DMS153 (cell line): ENCODE measurements around the gene TRIM14.
"Not testable (repeated sequence)": the region's sequence is repeated elsewhere in the genome, so short reads cannot be mapped to it uniquely, and the experiment has no call there.

Source experiments
- DNase-seq: peaks from one replicate; lab custom pipeline; 2025; lab: John Stamatoyannopoulos, UW

TRIM14 gene

DNA sequence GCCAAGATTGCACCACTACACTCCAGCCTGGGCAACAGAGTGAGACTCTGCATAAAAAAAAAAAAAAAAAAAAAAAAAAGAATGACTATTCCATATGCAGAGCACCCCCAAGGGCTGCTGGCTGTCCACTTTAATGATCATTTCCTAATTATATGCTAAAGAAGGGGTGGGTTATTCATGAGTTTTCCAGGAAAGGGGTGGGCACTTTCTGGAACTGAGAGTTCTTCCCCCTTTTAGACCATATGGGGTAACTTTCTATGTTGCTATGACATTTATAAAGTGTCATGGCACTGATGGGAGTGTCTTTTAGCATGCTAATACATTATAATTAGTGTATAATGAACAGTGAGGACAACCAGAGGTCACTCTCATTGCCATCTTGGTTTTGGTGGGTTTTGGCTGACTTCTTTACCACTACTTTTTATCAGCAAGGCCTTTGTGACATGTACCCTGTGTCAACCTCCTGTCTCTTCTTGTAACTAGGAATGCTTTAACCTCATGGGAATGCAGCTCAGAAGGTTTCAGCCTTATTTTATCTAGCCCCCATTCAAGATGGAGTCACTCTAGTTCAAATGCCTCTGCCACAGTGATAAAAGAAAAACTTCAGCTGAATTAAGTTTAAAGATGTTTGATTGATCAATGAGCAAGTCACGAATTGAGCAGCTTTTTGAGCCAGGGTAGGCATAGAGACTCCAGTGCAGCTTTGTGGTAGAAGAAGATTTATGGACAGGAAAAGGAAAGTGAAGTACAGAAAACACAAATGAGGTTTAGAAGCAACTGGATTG lies 69.5 kb downstream of the TRIM14 start:
- DNase-seq: no peak

DNA sequence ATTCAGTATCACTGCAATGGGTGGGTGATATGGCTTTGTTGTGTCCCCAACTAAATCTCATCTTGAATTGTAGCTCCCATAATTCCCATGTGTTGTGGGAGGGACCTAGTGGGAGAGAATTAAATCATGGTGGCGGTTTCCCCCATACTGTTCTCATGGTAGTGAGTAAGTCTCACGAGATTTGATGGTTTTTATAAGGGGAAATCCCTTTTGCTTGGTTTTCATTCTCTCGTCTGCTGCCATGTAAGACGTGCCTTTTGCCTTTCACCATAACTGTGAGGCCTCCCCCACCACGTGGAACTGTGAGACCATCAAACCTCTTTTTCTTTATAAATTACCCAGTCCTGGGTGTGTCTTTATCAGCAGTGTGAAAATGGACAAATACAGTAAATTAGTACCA lies 72.0 kb downstream of the TRIM14 start:
- DNase-seq: no peak

DNA sequence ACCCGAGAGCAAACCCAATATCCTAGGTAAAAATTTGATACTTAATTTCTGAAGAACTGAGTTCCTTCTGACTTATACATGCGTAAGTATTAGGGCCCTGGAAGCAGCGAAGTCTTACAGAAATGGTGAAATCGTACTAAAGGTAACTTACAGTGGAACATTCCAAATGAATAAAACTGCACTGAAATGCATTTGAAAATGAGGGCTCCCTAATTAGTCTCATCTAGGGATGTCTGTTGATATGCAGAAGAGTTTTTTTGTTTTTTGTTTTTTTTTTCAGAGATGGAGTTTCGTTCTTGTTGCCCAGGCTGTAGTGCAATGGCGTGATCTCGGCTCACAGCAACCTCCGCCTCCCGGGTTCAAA lies 72.9 kb downstream of the TRIM14 start:
- no peak for DNase-seq

DNA sequence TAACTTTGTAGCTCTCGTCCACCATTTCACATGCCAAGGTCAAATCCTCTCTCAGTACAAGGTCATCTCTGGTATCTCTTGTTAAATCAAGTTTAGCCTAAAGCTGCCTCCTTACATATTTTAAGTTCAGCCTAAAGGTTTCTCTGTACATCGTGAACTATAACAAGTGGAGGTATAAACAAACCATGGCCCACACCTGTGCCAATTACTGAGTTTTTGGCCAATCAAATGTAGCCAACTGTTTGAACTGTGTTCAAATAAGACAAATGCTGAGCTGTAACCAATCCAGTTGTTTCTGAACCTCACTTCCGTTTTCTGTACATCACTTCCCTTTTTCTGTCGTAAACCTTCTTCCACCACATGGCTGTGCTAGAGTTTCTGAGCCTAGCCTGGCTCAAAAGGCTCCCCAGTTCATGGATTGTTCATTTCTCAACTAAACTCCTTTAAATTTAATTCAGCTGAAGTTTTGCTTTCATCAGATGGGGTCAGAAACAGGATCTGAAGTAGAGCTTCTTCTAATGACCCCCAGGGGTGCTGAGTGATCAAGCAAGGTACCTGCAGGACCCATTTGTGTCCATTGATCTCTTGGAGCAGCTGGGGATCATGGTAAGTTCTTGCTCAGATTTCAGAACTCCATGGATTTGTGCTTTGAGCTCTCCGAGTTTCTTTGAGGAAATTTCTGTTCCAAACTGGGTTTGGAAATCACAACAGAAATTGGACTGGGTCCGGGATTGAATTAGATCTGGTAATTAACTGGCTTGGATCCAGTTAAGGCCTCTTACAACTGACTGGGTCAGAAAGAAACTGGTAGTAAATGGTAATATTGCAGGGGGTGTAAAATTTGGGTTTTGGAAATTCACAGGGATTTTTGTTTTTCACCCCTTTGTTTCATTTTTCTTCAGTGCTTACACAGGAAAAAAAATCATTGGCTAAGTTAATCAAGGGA lies 73.5 kb downstream of the TRIM14 start:
- DNase-seq: no peak

DNA sequence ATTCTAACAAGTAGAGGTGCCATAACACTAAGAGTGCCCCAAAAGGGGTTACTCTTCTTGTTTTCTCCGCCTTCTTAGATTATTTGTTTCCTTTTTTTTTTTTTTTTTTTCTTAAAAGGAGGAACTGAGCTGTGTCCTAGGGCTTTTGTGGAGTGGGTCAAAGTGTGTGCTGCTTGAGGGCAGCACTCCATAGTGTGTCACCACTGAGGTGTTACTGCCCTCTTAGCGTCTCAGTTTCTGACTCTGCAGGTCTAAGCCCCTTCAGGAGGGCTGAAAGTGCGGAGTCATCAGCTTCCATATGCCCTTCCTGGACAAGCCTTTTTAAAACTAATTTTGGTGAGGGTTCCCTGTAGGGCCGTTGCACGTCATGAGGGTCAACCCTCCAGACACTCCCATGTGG lies 75.1 kb downstream of the TRIM14 start:
- no peak for DNase-seq

DNA sequence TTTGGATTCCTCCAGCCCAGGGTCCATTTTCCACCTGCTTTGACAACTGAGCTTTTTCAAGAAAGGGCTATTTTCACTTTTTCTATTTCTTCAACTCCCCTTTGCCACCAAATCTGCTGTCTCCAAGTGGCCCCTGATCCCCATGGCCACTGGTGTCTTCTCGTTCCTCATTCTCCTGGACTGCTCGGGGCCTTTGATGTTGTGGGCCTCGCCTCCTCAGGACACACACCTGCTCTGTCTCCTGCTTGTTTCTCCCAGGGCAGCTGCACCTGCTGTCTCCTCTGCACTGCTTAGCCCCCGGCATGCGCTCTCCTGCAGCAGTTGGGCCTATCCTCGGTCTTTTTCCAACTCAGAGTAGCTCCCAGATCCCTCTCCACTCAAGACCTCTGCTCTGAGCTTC lies 78.8 kb downstream of the TRIM14 start:
- no peak for DNase-seq

DNA sequence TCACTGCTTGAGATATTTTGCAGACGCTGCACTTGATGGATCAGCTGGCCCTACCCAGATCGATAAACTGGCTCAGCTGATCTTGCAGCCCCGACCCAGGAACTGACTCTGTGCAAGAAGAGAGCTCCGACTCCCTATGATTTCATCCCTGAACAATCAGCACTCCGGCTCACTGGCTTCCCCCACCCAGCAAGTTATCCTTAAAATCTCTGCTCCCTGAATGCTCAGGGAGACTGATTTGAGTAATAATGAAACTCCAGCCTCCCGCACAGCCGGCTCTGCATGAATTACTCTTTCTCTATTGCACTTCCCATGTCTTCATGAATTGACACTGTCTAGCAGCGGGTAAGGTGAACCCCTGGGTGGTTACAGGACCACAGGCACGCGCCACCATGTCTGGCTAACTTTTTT lies 79.4 kb downstream of the TRIM14 start:
- no peak for DNase-seq

DNA sequence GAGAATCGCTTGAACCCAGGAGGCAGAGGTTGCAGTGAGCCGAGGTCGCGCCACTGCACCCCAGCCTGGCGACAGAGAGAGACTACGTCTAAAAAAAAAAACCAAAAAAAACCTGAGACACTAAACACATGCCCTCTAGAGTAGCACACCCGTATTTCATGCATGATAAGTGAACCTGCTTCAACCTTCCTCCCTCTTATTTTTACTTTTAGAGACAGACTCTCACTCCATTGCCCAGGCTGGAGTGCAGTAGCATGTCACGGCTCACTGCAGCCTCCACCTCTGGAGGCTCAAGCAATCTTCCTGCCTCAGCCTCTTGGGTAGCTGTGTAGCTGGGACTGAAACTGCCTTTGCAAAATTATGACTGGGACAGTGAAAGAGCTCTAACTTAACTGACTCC lies 80.1 kb downstream of the TRIM14 start:
- no peak for DNase-seq

DNA sequence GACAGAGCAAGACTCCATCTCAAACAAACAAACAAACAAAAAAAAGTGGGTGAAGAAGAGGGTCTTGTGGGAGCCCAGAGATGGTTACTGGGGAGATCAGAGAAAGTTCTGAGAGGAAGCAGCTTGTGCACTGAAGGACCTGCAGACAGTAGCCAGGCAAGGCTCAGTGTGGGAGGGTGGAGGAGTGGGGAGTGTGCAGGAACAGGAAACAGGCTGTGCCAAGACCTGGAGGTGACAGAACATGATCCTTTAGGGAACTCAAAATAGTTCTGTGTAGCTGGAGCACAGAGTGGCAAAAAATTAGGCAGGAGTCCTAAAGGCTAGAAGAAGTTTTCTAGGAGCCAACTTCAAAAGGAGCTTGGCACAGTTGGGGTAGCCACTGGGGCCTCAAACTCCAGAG lies 81.7 kb downstream of the TRIM14 start:
- DNase-seq: no peak

DNA sequence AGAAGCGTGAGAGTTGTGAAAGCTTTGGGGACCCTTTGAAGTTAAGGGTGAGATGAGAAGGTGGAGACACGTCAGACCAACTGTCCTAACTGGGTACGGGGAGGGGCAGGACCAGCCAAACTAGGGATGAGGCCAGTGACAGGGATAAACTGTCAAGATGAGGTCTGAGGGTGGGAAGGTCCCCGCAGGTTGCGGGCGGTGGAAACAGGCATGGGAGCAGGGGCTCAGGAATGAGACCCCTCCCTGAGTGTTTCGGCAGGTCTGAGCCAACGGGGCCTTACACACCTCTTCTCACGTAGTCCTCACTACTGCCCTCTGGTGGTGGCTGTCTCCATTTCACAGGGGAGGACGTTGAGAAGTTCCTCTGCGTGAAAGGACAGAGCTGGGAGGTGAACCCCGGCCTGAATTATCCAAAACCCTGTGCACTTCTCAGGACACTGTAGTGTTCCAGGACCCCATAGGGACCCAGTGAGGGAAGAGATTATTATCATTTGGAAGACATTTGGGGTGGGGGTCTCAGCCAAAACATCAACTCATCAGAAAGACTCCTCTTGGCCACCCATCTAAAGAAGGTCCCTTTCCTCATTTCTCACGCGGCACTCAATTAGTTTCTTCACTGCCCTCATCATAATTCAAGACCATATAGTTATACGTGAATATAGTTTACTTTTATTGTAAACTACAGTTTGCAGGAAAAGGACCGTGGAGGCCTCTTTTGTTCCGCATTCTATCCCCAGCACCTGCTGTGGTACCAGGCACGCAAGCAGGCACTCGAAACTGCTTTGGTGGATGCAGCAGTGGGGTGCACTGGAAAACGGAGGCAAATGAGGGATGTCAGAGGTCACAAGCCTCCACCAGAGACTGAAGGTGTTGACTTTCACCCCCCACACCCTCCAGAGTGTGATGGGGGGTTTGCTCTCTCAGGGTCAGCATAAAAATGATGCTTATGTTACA lies 84.2 kb downstream of the TRIM14 start:
- peak; percentile 14 for DNase-seq

DNA sequence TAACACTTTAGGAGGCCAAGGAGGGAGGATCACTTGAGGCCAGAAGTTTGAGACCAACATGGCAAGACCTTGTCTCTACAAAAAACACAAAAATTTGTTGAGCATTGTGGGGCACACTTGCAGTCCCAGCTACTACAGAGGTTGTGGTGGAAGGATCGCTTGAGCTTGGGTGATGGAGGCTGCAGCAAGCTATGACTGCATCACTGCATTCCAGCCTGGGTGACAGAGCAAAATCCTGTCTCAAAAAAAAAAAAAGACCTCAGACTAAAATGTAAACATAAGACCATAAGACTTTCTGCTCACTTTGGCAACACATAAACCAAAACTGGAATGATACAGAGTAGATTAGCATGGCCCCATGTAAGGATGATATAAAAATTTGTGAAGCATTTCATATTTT lies 87.1 kb downstream of the TRIM14 start:
- DNase-seq: no peak

DNA sequence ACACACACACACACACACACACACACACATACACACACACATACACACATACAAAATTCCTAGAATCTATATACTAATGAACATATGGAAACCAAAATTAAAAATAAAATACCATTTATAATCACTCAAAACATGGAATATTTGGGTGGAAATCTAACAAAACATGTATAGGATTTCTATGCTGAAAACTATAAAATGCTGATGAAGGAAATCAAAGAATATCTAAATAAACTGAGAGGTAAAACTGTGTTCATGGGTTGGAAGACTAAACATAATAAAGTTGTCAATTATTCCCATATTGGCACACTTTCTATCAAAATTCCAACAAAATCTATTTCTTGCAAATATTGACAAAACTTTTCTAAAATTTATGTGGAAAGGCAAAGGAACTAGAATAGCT lies 87.9 kb downstream of the TRIM14 start:
- DNase-seq: no peak

DNA sequence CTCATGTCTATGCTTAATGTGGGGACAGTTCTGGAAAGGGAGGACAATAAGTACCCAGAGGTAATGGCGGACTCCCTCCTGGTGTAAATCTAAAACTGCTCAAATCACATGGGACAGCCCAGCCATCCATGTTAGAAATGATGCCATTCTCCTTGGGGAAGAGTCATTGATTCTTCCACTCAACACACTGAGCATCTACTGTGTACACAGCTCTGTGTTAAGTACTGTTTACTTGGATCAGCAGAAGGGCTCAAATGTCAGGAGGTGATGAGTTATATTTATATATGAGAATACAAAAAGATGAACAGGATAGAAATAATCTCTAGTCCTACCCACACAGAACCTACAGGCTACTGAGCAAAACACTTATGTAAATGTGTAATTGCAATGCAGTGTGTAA lies 94.3 kb downstream of the TRIM14 start:
- no peak for DNase-seq

DNA sequence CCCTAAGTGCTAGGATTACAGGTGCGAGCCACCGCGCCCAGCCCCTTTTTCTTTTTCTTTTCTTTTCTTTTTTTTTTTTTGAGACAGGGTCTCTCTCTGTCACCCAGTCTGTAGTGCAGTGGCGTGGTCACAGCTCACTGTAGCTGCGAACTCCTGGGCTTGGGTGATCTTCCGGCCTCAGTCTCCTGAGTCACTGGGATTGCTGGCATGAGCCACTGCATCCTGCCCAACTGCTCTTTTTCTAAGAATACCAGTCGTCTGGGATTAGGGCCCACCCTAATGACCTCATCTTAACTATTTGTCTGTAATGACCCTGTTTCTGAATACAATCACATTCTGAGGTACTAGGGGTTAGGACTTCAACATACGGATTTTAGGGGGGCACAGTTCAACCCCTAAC lies 96.6 kb downstream of the TRIM14 start:
- no peak for DNase-seq

DNA sequence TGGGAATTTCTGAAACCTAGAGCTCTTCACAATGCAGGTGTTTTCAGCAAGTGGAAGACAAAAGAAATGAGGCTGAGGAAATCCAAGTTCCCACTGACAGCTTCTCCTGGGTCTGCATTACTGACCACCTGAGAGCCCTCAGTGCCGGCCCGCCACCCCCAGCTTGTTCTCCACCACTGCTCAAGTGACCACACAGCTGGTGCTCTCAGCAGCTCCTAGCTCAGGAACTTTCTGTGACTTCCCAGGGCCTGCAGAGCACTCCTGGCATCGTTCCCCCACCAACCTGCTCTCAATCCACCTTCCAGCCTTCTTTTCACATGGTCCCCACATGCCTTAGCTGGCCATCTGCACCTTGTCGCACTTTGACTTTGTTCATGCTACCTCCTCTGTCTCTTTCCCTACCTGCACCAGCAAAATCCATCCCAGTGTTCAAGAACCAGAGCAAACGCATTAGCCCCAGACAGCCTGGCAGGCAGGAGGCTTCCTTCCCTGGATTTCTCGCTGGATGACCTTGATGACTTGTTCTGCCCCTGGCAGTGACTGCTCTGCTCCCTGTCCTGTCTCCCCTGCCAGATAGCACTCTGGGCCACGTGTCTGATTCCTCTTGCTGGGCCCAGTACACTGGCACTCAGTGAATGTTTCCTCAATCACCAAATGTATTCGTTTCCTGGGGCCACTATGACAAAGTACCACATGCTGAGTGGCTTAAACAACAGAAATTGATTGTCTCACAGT lies 97.5 kb downstream of the TRIM14 start:
- DNase-seq: no peak

DNA sequence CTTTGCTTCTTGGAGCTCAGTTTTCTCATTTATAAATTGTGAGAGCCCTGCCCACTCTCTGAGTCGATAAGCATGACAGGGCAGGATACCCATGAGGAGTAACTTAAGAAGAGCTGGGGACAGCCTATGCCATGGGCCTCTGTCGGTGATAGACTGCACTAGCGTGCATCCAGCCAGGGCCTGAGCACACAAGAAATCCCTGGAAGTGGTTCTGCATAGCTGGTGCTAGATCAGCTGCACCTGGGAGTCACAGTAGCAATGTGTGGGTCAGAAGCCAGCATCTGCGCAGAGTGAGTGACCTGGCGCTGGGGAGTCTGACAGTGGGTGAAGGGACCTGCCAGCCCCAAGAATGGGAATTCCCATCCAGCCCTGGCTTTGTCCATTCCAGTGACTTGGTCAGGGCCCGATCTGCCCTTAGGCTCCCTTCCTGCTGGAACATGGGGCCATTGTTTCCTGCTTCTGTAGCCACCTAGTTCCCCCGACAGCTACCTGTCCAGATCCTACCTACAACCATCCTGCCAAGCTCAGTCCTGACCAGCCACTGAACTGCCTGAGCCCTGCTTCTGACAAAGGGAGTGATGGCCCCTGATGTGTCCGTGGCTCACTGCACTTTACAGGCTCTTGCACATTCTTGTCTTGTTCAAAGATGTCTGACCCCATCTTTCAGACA lies 98.4 kb downstream of the TRIM14 start:
- no peak for DNase-seq

DNA sequence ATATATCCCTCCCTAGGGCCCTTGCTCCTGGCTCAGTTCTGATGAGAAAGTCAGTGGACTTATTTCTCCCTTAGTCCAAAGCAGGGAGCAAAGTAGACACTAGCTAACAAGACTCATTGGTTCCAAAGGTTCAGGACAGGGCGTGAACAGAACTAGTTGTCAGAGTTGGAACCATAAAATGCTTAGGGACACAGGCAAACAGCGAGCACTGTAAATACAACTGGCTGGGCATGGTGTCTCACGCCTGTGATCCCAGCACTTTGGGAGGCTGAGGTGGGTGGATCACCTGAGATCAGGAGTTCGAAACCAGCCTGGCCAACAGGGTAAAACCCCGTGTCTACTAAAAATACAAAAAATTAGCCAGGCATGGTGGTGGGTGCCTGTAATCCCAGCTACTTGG lies 99.2 kb downstream of the TRIM14 start:
- DNase-seq: not testable (repeated sequence)
